H9 (cell line): ENCODE measurements around the gene SP140L. TPM values are rescaled to one million over a fixed set of nuclear protein-coding genes. Genes with fewer than 3 reads are reported as not detected.
"Not testable (repeated sequence)": the region's sequence is repeated elsewhere in the genome, so short reads cannot be mapped to it uniquely, and the experiment has no call there.

Source experiments
- DNase-seq: peaks from one replicate; pipeline ENCODE4 v3.0.0-alpha.2; 2017
- H2AFZ ChIP-seq: one replicate; pipeline ENCODE4 v1.6.1; 2013; ENCODE audit warnings: mild to moderate bottlenecking, low read length, control low read depth, moderate library complexity
- H2AK5ac ChIP-seq: 2 replicates; pipeline ENCODE4 v1.6.1; 2013; ENCODE audit warnings: low read length, control low read depth, mixed read lengths; ENCODE audit not compliant: insufficient read length
- H2BK120ac ChIP-seq: one replicate; pipeline ENCODE4 v1.6.1; 2013; ENCODE audit warnings: low read depth, mild to moderate bottlenecking, low read length, control low read depth, inconsistent platforms; ENCODE audit not compliant: poor library complexity, severe bottlenecking
- H2BK12ac ChIP-seq: 2 replicates; pipeline ENCODE4 v1.6.1; 2013; ENCODE audit warnings: low read length, control low read depth, mixed read lengths, low read depth; ENCODE audit not compliant: insufficient read length
- H2BK15ac ChIP-seq: 2 replicates; pipeline ENCODE4 v1.6.1; 2013; ENCODE audit warnings: low read depth, low read length, control low read depth
- H2BK20ac ChIP-seq: one replicate; pipeline ENCODE4 v1.6.1; 2013; ENCODE audit warnings: low read depth, mild to moderate bottlenecking, low read length, control low read depth, inconsistent platforms; ENCODE audit not compliant: poor library complexity, severe bottlenecking
- H2BK5ac ChIP-seq: 2 replicates; pipeline ENCODE4 v1.6.1; 2013; ENCODE audit warnings: low read length, control low read depth, mixed read lengths; ENCODE audit not compliant: insufficient read length
- H3K14ac ChIP-seq: 2 replicates; pipeline ENCODE4 v1.6.1; 2013; ENCODE audit warnings: low read length, control low read depth; ENCODE audit not compliant: insufficient read depth
- H3K18ac ChIP-seq: 2 replicates; pipeline ENCODE4 v1.6.1; 2013; ENCODE audit warnings: low read depth, mild to moderate bottlenecking, mixed read lengths, low read length, control low read depth; ENCODE audit not compliant: insufficient read length
- H3K23ac ChIP-seq: 2 replicates; pipeline ENCODE4 v1.6.1; 2013; ENCODE audit warnings: low read length, control low read depth, mixed read lengths, low read depth; ENCODE audit not compliant: insufficient read length
- H3K23me2 ChIP-seq: 2 replicates; pipeline ENCODE4 v1.6.1; 2013; ENCODE audit warnings: low read depth, mild to moderate bottlenecking, mixed read lengths, low read length, control low read depth; ENCODE audit not compliant: insufficient read length, poor library complexity, severe bottlenecking
- H3K27ac ChIP-seq: 2 replicates; pipeline ENCODE4 v1.5.1; 2013; ENCODE audit warnings: low read length, control low read depth, mixed read lengths, low read depth; ENCODE audit not compliant: insufficient read length
- H3K27me3 ChIP-seq: 2 replicates; pipeline ENCODE4 v1.6.1; 2013; ENCODE audit warnings: low read length, control low read depth, inconsistent platforms; ENCODE audit not compliant: insufficient read depth
- H3K4ac ChIP-seq: 2 replicates; pipeline ENCODE4 v1.6.1; 2013; ENCODE audit warnings: low read depth, mild to moderate bottlenecking, control low read depth, inconsistent platforms, low read length, moderate library complexity
- H3K4me1 ChIP-seq: 2 replicates; pipeline ENCODE4 v1.6.1; 2013; ENCODE audit warnings: low read length, control low read depth, inconsistent platforms; ENCODE audit not compliant: insufficient read depth
- H3K4me2 ChIP-seq: 2 replicates; pipeline ENCODE4 v1.6.1; 2013; ENCODE audit warnings: low read length, control low read depth, mixed read lengths; ENCODE audit not compliant: insufficient read length, insufficient read depth
- H3K56ac ChIP-seq: 2 replicates; pipeline ENCODE4 v1.6.1; 2013; ENCODE audit warnings: low read depth, mild to moderate bottlenecking, mixed read lengths, low read length, control low read depth; ENCODE audit not compliant: insufficient read length
- H3K79me1 ChIP-seq: 2 replicates; pipeline ENCODE4 v1.6.1; 2013; ENCODE audit warnings: low read depth, mild to moderate bottlenecking, moderate library complexity, low read length, control low read depth, inconsistent platforms; ENCODE audit not compliant: insufficient read depth, poor library complexity, severe bottlenecking
- H3K79me2 ChIP-seq: 2 replicates; pipeline ENCODE4 v1.6.1; 2013; ENCODE audit warnings: low read length, control low read depth, inconsistent platforms; ENCODE audit not compliant: insufficient read depth
- H3K9ac ChIP-seq: 2 replicates; pipeline ENCODE4 v1.6.1; 2013; ENCODE audit warnings: low read length, control low read depth, mixed read lengths; ENCODE audit not compliant: insufficient read length; ENCODE audit errors: extremely low read depth
- H3K9me3 ChIP-seq: one replicate; pipeline ENCODE4 v1.6.1; 2013; ENCODE audit warnings: low read depth, low read length, inconsistent platforms; ENCODE audit not compliant: control insufficient read depth
- H3T11ph ChIP-seq: one replicate; pipeline ENCODE4 v1.6.1; 2013; ENCODE audit warnings: mild to moderate bottlenecking, low read length, control low read depth, inconsistent platforms
- H4K20me1 ChIP-seq: one replicate; pipeline ENCODE4 v1.6.1; 2013; ENCODE audit not compliant: control insufficient read depth, insufficient read length, insufficient read depth
- H4K5ac ChIP-seq: 2 replicates; pipeline ENCODE4 v1.6.1; 2013; ENCODE audit warnings: low read depth, mild to moderate bottlenecking, mixed read lengths, low read length, control low read depth; ENCODE audit not compliant: insufficient read length
- H4K8ac ChIP-seq: replicated peaks from 2 replicates; pipeline ENCODE4 v1.6.1; 2013; ENCODE audit warnings: low read length, control low read depth, mixed read lengths, low read depth; ENCODE audit not compliant: insufficient read length
- H4K91ac ChIP-seq: 2 replicates; pipeline ENCODE4 v1.6.1; 2013; ENCODE audit warnings: low read depth, mild to moderate bottlenecking, moderate library complexity, mixed read lengths, low read length, control low read depth; ENCODE audit not compliant: insufficient read length
- H3K27ac Mint-ChIP-seq, 3 experiments: 2 replicates in 2 of 3; 3 replicates in 1 of 3; pipeline ENCODE4 v1.8.0; 2020 to 2021; ENCODE audit warnings: mixed read lengths in 3 of 3, mild to moderate bottlenecking in 1 of 3, moderate library complexity in 1 of 3
- H3K27me3 Mint-ChIP-seq: 2 replicates; pipeline ENCODE4 v1.8.0; 2021; ENCODE audit warnings: low read depth, mild to moderate bottlenecking, moderate library complexity, mixed read lengths
- H3K36me3 Mint-ChIP-seq, 3 experiments: 2 replicates in 2 of 3; 3 replicates in 1 of 3; pipeline ENCODE4 v1.8.0; 2020 to 2021; ENCODE audit warnings: low read depth in 3 of 3, mixed read lengths in 3 of 3; ENCODE audit not compliant: insufficient read depth in 1 of 3
- H3K4me1 Mint-ChIP-seq, 2 experiments: 2 replicates each; pipeline ENCODE4 v1.8.0; 2020; ENCODE audit warnings: mixed read lengths in 2 of 2
- H3K4me3 Mint-ChIP-seq, 2 experiments: 2 replicates in 1 of 2; 3 replicates in 1 of 2; pipeline ENCODE4 v1.8.0; 2020 to 2021; ENCODE audit warnings: mild to moderate bottlenecking in 2 of 2, mixed read lengths in 2 of 2, moderate library complexity in 1 of 2
- H3K9me3 Mint-ChIP-seq, 2 experiments: 2 replicates in 1 of 2; 3 replicates in 1 of 2; pipeline ENCODE4 v1.8.0; 2020; ENCODE audit warnings: mild to moderate bottlenecking in 2 of 2, mixed read lengths in 2 of 2, moderate library complexity in 1 of 2
- CTCF ChIP-seq: fragments of 200-600 bp; sonication (generic); conservative IDR thresholded peaks from 3 replicates; pipeline ENCODE4 v1.8.0; 2021; ENCODE audit warnings: antibody characterized with exemption, mild to moderate bottlenecking
- WGBS: extraction: QIAGEN DNeasy Blood & Tissue Kit; methylation state at CpG from one replicate; pipeline ENCODE4 v1.1.7; 2013; ENCODE audit warnings: missing lambda C conversion rate, low lambda C conversion rate, mixed read lengths; ENCODE audit not compliant: insufficient read length; ENCODE audit errors: extremely low coverage; 5-methylcytosine and 5-hydroxymethylcytosine counted together
- total RNA-seq: library from RNA; stranded (reverse); gene quantifications from 2 replicates; pipeline ENCODE4 v1.2.1, GENCODE V29; 2021

Gene SP140L
- total RNA-seq, 1 experiment from 2014 or later = 1.3 TPM

DNA sequence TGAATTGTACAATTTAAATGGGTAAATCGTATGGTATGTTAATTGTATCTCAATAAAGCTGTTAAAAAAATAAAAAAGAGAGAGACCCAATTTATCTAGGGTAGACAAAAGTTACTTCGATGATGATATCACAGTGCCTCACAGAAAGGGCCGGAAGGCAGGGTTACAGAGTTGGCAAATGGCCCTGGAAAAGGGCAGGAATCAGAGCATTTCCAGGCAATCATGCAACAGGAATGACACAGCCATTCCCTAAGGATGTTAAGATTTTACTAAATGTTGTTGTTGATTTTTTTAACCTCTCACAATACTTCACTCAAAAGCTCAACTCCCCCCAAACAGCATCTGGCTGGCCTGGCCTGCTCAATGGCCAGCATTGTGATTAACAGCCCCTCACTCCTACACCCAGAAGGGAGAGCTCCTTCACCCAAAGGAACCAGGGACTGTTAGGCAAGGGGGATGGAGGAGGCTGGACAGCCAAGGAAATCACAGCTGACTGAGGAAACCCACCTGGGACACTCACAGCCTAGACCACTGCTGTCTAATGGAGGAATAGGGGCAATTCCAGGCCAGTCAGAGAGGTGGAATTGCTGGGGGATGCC is 81.3 kb downstream of the SP140L start:
- Histone ChIP-seq H3K27ac (no peak overlapping the region), H3K4me2 (no peak overlapping the region), H4K20me1 (no peaks in the 10 kb centered on the region), H3K79me1 (no peaks in the 10 kb centered on the region), H3K23me2 (peaks cover 9% of the 10 kb centered on the region), H3K79me2 (no peaks in the 10 kb centered on the region), H2AFZ (no peak overlapping the region), H3K9me3 (no peaks in the 10 kb centered on the region), H2AK5ac (no peak overlapping the region), H2BK12ac (no peak overlapping the region), H2BK120ac (no peak overlapping the region), H3K14ac (no peak overlapping the region), H4K8ac (no peak overlapping the region), H4K5ac (no peak overlapping the region), H3K18ac (no peak overlapping the region), H3K9ac (no peak overlapping the region), H3K56ac (no peak overlapping the region), H2BK15ac (no peak overlapping the region), H4K91ac (no peak overlapping the region), H3K4me1 (no peaks in the 10 kb centered on the region), H2BK5ac (no peak overlapping the region), H3K4ac (no peak overlapping the region), H3K27me3 (peaks cover 4% of the 10 kb centered on the region; the same call in 1 of the 2 replicates), H2BK20ac (no peak overlapping the region), H3K23ac (no peak overlapping the region), H3T11ph (no peak overlapping the region)
- H3K27ac Mint-ChIP-seq = no peak overlapping the region
- DNase-seq = no peak
- H3K36me3 Mint-ChIP-seq = no peaks in the 10 kb centered on the region
- H3K4me1 Mint-ChIP-seq = peaks cover 7 to 10% of the 10 kb centered on the region in 2 experiments; a peak in 3 of 4 replicates
- no CpG with 5 or more reads among the region's 3 CpGs for WGBS
- no peak for TF ChIP-seq CTCF
- H3K9me3 Mint-ChIP-seq = no peaks in the 10 kb centered on the region
- no peak overlapping the region for H3K4me3 Mint-ChIP-seq
- peaks cover 40% of the 10 kb centered on the region for H3K27me3 Mint-ChIP-seq

DNA sequence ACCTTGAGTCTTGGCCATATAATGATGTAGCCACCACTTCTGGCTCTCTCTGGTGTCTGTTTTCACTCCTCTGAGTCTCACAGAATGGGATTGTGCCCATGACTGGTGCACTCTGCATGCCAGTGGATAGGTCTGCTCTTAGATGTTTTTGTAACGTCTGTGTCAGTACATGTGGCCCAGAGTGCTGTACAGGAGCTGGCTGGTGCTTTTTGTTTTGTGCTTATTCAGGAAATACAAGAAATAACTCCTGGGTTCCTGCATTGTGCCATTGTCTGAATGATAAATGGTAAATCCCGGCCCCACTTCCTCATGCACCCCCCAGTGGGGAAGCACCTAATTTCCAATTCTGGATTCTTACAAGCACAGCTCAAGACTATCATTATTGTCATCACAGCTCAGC is 82.3 kb downstream of the SP140L start:
- DNase-seq, H4K5ac ChIP-seq, H3K9me3 ChIP-seq, H3K36me3 Mint-ChIP-seq, H2BK5ac ChIP-seq, H3T11ph ChIP-seq, H3K4me1 ChIP-seq, H2AK5ac ChIP-seq, H3K27ac Mint-ChIP-seq, H3K18ac ChIP-seq, H2BK15ac ChIP-seq, H4K20me1 ChIP-seq, H3K4me3 Mint-ChIP-seq, H2AFZ ChIP-seq, H2BK12ac ChIP-seq, H4K91ac ChIP-seq, H3K9me3 Mint-ChIP-seq, H3K4me2 ChIP-seq, H3K27ac ChIP-seq, H2BK20ac ChIP-seq, H3K9ac ChIP-seq, H3K56ac ChIP-seq, H4K8ac ChIP-seq, H3K23me2 ChIP-seq, H3K23ac ChIP-seq, H3K4ac ChIP-seq, H3K27me3 ChIP-seq, H3K79me1 ChIP-seq, H3K14ac ChIP-seq, H2BK120ac ChIP-seq, H3K79me2 ChIP-seq: not testable (repeated sequence)
- WGBS = no CpG with 5 or more reads among the region's 2 CpGs
- H3K4me1 Mint-ChIP-seq = peaks cover 7 to 10% of the 10 kb centered on the region in 2 experiments; a peak in 3 of 4 replicates
- peaks cover 48% of the 10 kb centered on the region for H3K27me3 Mint-ChIP-seq
